Ishikawa (cell line): ENCODE measurements around the gene HIBADH.

Experiments used
- CREB1 ChIP-seq: IDR thresholded peaks from 2 replicates; pipeline ENCODE4 v1.6.1; 2012; ENCODE audit warnings: low read depth
- EGR1 ChIP-seq: IDR thresholded peaks from 2 replicates; pipeline ENCODE4 v1.6.1; 2012
- EP300 ChIP-seq: IDR thresholded peaks from 2 replicates; pipeline ENCODE4 v1.6.1; 2012; ENCODE audit warnings: borderline replicate concordance
- MAX ChIP-seq: IDR thresholded peaks from 2 replicates; pipeline ENCODE4 v1.6.1; 2012
- TAF1 ChIP-seq: IDR thresholded peaks from 2 replicates; pipeline ENCODE4 v1.6.1; 2012; ENCODE audit warnings: low read depth, mild to moderate bottlenecking
- TEAD4 ChIP-seq: IDR thresholded peaks from 2 replicates; pipeline ENCODE4 v1.6.1; 2012
- YY1 ChIP-seq: IDR thresholded peaks from 2 replicates; pipeline ENCODE4 v1.6.1; 2012; ENCODE audit warnings: low read depth

DNA sequence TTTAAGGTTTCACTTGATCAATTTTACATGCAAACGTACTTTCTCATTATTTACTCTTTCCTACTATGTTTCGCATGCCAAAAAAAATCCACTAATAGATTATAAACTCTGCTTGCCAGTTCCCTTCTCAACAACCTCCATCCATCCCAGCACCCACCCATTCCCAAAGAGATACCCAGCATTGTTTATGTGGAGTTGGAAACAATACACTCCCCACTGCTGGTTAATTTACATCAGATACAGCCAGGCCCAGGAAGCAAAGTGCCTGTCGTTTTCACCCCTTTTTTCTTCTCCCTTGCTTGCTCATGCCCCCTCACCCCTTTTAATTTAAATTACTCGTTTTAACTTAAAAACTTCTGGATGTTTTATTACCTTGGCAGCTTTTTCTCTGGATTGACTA is 59.9 kb downstream of the HIBADH start:
- no peak for TF ChIP-seq EGR1
- no peak for TF ChIP-seq EP300
- no peak for TF ChIP-seq MAX
- no peak for TF ChIP-seq TAF1
- TF ChIP-seq YY1, result no peak
- no peak for TF ChIP-seq TEAD4
- TF ChIP-seq CREB1, result no peak
